Ramos (cell line): ENCODE measurements around the gene CCDC54.
"Not testable (repeated sequence)": the region's sequence is repeated elsewhere in the genome, so short reads cannot be mapped to it uniquely, and the experiment has no call there.

Experiments
- in situ Hi-C: fragments of 300-500 bp; cut with MboI; formaldehyde crosslinking; loops from one replicate; pipeline ENCODE4 v1.14.3; 2022; ENCODE audit warnings: low sequenced_read_pairs; ENCODE audit not compliant: unreplicated experiment

Gene CCDC54

DNA sequence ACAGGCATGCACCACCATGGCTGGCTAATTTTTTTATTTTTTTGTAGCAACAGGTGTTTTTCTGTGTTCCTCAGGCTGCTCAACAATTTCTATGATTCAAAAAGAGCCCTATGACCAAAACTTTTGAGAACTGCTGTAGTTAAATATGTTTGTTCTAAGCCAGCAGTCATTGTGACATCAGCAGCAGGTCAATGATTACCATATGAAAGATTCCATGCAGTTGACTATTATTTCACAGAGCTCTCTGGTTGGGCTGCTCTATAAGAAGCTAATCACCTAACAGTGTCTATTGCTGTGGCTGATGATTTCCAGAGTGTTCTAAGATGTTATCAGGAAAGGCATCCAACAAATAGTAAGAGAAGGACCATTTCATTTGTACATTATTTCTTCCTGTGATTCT lies at the start of gene CCDC54:
TSS of gene CCDC54 (plus strand) at position 289 of the 400 bp plus-strand sequence. CDS start 149 bp downstream, outside the sequence.
- in situ Hi-C loops = no loop called here

DNA sequence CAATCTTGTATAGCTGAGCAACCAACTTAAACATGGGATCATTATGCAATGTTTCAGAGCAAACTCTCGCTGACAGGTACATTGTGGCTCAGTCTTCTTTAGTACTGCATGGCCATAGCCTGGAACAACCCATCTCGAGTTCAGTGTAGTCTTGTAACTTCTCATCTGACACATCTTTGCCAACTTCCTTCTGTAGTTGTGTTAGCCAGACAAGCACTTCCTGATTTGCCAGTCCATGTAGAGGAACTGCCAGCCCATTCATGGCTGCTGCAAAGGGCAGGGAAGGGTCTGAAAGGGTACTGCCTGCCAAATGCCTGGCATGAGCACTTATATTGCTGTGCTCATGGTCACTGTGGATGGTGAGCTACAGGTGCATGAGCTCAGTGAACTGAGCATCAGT lies 49.2 kb upstream of the CCDC54 start:
- in situ Hi-C loops = no loop called here

DNA sequence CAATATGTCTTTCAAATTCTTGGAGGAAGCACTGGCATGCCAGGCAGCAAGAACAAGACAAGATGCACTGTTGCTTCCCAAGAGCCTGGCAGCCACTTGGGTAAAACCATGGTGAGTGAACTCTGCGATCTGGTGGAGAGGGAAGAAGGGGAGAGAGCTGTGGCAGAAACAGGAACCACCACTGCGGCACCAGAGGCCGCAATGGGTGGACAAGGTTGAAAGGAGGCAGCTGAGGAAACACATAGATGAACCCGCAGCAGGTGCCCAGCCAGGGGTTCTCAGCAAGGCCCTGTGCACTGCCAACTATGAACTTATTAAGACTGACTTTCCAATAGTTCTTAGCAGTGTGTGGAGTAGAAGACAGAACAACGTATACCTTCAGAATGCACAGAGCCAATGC lies 48.2 kb upstream of the CCDC54 start:
- in situ Hi-C loops = no loop called here

DNA sequence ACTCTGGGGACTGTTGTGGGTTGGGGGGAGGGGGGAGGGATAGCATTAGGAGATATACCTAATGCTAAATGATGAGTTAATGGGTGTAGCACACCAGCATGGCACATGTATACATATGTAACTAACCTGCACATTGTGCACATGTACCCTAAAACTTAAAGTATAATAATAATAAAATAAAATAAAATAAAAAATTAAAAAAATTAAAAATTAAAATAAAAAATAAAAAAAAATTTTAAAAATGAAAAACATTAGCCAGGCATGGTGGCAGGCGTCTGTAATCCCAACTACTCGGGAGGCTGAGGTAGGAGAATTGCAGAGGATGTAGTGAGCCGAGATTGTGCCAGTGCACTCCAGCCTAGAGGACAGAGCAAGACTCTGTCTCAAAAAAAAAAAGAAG lies 37.5 kb upstream of the CCDC54 start:
- in situ Hi-C loops = not testable (repeated sequence)

DNA sequence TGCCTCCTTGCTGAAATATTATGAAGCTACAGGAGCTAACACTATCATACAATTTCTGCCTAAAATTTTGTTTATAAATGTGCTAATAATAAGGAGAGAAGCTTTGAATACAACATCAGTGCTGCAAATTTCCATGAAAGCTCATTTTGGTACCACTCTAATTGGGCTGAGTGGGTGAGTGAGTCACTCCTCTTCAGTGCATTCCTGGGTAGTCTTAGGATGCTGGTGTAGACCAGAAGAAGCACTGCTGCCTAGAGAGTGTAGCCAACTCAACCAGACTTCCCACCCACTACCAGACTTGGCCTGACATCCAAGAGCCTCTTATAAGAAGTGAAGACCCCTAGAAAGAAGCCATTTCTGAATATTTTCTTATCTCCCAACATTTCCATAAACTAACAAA lies 32.5 kb upstream of the CCDC54 start:
- in situ Hi-C loops = no loop called here

DNA sequence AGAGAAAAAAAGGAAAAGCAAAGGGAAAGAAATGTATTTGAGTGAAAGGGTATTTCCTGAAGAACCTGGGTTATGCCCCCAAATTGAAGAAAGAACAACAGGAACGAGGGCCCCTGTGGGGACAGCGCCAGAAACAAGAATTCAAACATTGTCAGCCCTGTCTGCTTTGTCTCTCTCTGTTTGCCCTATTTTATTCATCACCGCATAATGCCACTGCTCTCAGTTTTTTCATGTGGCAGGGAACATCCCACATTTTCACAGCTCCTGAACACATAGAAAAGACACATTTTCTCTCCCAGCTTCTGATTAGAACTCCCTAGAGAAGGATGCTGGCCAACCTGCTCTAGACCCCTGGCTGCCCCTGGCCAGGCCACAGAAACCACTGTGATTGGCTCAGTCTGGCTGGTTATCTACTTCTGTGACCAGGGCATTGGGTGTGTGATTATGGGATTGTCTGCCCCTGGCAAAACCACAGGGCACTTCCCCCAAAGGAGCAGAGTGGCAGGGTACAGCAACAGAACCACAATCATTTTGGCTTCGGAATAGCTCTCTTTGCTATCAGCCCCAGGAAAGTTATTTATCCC lies 31.3 kb upstream of the CCDC54 start:
- in situ Hi-C loops = no loop called here

DNA sequence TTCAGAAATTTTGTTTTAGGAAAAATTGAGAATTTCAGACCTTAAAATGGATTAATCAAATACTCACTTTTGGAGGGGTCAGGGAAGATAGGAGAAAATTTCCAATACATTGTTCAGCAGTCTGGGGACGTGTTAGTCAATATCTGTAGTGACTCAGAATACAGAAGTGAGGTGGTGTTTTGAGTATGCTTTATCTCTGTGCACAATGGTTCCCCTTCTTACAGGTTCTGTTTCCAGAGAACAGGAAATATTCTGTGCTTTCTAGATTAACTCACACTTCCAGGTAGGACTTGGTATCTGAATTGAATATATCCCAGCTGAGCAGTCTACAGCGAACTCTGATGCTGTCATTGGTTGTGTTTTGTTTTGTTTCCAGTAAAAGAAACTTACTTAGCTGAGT lies 30.7 kb upstream of the CCDC54 start:
- in situ Hi-C loops = no loop called here

DNA sequence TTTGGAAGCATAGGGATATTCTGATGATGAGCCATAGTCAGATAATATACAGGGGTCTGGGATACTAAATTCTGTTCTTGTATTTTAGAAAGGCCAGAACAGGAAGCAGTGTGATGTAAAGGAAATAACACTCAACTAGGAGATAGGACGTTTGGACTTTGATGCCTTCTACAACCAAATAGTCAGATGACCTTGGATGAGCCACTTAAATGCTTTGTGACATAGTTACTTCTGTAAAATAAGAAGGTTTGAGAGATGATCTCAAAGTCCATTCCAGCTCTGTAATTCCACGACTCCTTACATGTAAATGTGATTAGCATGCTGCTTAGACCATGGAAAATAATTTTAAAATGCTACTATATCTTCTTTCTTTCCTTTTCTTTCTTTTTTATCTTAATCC lies 29.5 kb upstream of the CCDC54 start:
- in situ Hi-C loops = no loop called here

DNA sequence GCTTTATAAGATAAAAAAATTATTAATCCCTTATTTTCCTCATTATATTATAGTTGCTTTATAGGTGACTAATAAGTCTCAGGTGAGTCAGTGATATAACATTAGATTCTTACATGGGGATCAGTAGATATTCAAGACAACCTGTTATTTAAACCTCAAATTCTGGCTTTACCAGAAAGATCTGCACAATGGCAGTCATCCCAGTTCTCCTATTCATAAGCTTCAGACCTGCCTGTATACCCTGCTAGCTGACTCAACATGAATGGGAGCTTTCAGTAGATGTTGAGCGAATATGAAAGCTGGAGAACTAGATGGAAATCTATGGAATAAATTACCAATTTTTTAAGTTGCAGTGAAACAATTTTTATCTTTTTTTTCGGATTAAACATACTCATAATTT lies 20.5 kb upstream of the CCDC54 start:
- in situ Hi-C loops = no loop called here

DNA sequence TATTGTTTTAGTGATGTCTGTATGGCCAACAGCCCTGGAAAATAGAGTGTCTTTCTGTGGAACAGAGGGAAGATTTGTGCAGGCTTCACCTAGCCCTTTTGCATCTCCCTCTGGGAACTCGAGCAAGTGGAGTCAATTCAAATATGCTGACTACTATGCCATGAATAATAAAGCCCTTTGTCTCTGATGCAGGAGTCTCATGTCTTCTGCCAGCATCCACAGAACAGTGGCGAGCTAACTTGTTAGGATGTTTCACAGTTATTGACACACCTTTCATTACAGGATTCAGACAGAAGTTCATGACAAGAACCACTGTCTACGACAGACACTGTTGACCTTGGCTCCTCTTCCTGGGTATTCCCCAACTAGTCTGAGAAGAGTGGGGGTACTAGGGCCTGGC lies 15.6 kb upstream of the CCDC54 start:
- in situ Hi-C loops = no loop called here

DNA sequence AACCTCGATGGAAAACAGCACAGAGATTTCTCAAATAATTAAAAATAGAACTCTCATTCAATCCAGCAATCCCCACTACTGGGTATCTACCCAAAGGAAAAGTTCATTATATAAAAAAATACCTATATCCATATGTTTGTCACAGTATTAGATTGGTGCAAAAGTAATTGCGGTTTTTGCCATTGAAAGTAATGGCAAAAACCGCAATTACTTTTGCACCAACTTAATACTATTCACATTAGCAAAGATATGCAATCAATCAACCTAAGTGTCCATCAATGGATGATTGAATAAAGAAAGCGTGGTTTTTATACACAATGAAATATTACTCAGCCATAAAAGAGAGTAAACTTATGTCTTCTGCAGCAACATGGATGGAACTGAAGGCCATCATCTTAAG lies 12.2 kb upstream of the CCDC54 start:
- in situ Hi-C loops = no loop called here

DNA sequence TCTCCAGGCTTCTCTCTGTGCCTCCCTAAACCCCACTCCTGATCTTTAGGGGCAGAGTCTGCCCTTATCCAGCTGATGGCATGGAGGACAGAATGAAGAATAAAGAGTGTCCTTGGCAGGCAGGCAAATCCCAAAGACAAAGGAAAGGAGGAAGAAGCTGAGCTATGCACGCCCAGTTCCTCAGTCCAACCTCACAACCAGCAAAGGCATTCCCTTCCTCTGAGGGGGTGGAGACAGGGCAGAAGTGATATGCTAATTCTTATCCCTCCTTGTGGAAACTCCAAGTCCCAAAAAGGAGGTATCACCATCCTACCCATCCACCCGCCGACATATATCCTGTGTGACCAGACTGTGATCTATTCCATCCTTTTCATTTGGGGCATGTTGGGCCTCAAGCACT lies 10.5 kb upstream of the CCDC54 start:
- in situ Hi-C loops = no loop called here

DNA sequence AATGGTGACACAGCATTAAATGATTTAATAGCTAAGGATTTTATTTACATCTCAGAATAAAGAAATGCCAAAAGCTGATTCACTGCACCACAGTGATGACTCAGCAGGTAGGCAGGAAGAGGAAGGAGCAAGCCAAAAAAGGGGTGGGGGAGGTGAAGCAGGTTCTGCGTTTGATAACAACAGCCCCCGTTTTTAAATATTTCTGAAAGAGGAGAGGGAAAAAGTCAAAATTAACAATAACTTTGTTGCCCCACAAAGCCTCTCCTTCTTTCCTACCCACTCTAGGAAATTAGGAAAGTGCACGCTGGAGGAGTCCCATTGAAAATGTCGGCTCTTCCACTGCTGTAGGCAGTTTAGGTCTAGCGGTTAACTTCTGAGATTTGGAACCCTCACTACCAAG lies 9.9 kb upstream of the CCDC54 start:
- in situ Hi-C loops = no loop called here

DNA sequence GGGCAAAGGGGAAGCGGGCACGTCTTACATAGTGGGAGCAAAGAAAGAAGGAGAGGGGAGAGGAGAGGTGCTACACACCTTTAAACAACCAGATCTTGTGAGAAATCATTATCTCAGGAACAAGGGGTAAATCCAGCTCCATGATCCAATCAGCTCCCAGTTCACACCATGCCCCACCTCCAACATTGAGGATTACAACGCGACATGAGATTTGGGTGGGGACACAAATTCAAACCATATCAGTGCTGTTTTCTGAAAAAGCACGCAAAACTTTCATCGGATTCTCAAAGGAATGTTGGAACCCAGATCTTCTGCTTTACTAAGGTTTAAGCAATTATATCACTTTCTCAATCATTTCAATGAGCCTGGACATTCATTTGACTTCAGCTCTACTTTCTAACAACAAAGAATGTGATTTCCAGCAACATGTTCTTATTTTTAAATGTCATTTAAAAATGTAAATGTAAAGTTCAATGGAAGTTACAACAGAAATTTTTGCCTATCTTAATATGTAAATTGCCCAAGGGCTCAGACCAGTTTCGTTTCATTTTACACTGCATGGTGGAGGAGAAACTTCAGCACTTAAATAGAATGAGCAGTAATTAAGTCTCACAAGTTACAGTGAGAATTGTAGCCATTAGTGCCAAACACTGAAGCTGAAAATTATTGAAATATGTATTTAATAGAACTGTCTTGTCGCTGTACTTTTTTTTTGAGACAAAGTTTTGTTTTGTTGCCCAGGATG lies 8.4 kb upstream of the CCDC54 start:
- in situ Hi-C loops = no loop called here

DNA sequence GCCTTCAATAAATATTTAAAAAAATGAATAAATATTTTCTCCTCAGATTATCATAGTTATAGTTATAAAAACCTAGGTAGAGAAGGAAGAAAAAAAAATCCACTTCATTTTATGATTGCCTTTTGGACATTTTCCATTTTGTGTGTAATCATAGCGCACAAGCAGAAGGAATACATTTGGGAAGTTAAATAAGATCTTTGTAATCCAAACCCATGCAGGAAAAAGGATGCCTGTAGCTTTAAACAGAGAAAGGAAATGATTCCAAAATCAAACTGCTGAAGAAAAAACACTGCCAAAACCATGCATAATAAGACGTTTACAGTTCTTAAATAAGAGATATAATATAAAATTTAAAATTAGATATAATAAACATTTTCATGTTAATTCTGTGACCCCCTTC lies 7.4 kb upstream of the CCDC54 start:
- in situ Hi-C loops = no loop called here

DNA sequence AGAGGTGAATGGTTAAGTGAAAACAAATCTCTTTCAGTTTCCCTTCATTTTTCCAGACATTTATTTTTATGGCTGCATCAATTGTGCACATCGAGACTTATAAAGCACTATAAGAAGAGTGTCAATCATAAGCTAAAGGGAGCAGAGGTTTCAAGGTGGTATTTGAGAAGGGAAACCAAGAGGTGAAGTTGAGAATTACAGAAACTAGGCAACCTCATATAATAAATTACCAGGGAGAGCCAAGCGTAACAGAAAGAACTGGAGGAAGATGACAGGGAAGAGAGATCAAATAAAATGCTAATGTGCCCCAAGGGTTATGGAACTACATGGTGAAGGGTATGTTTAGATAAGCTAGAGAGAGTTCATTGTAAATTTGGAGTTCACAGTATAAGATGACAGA lies 6.3 kb upstream of the CCDC54 start:
- in situ Hi-C loops = no loop called here

DNA sequence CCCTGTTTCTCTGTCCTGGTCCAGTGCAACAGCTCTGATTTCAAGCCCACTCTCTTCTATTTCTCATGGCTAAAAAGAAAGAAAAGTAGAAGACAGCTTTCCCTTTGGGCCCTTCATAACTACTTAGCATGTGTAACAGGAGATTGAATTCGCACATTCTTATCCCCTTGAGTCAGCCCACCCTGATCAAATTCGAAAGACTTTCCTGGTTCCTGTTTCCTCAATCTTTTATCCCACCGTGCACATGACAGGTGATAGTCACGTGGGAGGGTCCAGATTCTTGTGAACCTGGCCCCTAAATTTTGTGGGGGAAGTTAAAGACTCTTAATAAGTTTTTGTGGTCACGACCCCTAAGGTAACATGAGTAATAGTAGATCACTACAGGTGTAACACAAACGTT lies 4.7 kb upstream of the CCDC54 start:
- in situ Hi-C loops = no loop called here

DNA sequence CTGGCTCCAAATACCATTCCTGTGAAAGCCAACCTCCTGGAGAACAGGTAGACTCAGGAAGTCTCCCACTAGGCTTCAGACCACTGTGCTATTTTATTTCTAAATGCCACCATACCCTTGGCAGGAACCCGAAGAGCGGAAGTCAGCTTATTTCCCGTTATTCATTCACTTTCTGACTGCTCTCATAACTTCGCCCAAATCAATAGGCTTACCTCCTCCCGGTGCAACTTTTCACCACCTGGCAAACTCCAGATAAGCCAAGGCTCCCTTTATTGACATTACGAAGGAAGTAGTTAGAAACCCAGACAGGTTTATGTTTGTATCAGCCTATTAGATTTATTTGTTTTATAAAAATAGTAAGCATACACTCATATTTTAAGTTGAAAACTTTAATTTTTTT lies 3.3 kb upstream of the CCDC54 start:
- in situ Hi-C loops = no loop called here

DNA sequence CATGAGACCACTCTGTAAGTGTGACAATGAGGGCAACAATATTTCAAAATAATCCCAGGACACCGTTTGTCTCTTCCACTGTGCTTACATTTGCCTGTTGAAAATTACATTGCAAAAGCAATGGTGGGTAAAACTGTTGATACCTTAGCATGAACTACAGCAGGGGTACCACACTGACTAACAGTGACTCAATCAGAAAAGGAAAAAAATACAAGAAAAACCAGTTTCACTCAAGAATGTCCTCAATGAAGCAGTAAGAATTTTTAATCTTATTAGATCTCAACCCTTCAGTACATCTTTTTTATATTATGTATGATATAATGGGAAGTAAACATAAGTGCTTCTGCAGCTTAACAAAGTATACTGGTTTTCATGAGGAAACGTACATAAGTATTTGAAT lies 1.6 kb upstream of the CCDC54 start:
- in situ Hi-C loops = no loop called here

DNA sequence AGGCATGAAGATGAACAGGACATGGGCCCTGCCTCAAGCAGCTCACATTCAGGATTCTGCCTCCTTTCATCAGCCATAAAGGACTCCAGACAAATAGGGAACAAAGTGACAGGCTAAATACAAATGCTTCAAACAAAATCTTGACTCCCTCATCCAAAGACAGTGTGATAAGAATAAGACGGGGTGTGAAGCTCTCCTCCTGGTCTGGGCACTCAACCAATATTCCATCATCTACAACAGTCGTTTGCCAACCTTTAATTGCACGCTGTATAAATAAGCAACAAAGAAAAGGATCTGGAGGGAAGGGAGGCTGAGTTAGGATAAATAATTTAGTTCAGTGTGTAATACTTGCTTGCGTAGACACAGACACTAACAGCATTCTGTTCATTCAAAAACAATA lies 5.4 kb downstream of the CCDC54 start:
- in situ Hi-C loops = no loop called here

DNA sequence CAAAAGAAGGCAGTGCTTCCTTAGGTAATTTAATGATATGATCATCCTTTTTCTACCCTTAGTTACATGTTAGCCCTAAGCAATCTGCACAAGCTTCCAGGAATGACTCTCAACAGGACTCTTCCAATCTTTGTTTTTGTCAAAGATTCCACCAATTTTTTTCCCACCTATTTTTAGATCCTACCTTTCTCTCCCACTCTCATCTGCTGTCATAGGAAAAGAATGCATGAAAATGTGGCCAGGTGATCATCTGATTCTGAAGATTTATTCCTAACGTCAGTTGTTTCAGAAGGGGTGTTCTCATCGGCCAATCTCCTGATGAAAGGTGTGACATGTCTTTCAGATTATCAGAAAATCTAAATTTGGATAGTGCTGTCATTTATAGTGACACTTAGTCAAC lies 7.2 kb downstream of the CCDC54 start:
- in situ Hi-C loops = no loop called here

DNA sequence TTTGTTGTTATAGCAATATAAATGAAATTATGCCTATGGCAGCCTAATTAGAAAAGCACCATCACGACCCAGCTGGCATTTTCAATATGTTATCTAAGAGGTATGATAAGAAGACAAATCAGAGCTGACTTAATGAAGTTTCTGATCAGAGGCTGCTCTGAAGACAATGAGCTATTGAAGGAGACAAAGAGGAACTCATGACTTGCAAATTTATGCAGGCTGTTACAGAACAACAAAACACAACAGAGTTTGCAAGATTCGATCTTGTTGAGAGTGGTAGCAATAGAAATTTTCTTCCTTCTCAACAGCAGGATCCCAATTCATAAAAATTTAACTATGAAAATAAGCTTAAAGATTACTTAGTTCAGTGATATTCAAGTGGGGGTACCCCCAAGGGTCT lies 7.7 kb downstream of the CCDC54 start:
- in situ Hi-C loops = no loop called here
